Vagina (tissue), 2 donors: ENCODE data around the gene STIMATE. TPM values are rescaled to one million over a fixed set of nuclear protein-coding genes. Genes with fewer than 3 reads are reported as not detected.

Source experiments
- DNase-seq, 2 donors: peaks; one replicate each; pipeline ENCODE4 v3.0.0-alpha.2; 2017; ENCODE audit errors: extremely low spot score in 2 of 2
- H3K27ac ChIP-seq: fragments of 200-600 bp; sonication (generic); one replicate; pipeline ENCODE4 v1.5.1; 2019
- H3K27me3 ChIP-seq: fragments of 200-600 bp; sonication (generic); one replicate; pipeline ENCODE4 v1.5.1; 2019
- H3K36me3 ChIP-seq, 2 donors: fragments of 200-600 bp; sonication (generic); one replicate each; pipeline ENCODE4 v1.5.1; 2017 to 2019
- H3K4me1 ChIP-seq: fragments of 200-600 bp; sonication (generic); one replicate; pipeline ENCODE4 v1.5.1; 2019
- H3K4me3 ChIP-seq, 2 donors: fragments of 200-600 bp; sonication (generic); 1 replicate in 1 of 2; 2 replicates in 1 of 2; pipeline ENCODE4 v1.5.1; 2016 to 2019
- H3K9me3 ChIP-seq: fragments of 200-600 bp; sonication (generic); one replicate; pipeline ENCODE4 v1.5.1; 2019
- POLR2A ChIP-seq, 2 donors: fragments of 450-650 bp; IDR thresholded peaks; one replicate each; pipeline ENCODE4 v1.6.1; 2017; ENCODE audit warnings: antibody characterized with exemption in 2 of 2, mild to moderate bottlenecking in 2 of 2, moderate library complexity in 2 of 2
- POLR2AphosphoS5 ChIP-seq, 2 donors: sonication (generic); formaldehyde crosslinking; IDR thresholded peaks; one replicate each; pipeline ENCODE4 v1.9.0; 2017; ENCODE audit warnings: antibody characterized with exemption in 2 of 2, mild to moderate bottlenecking in 2 of 2, low read depth in 1 of 2; ENCODE audit not compliant: insufficient read depth in 1 of 2
- intact Hi-C: fragments of 100-400 bp; cut with DNase I; formaldehyde crosslinking; loops from one replicate; pipeline ENCODE4 v1.15.1; 2023
- total RNA-seq: library from RNA; depleted of rRNA; stranded (reverse); fragments of >200 nt; gene quantifications from one replicate; pipeline ENCODE4 v1.2.3, GENCODE V29; 2016
- TF ChIP-seq, protein P1 (sequence below), 3 experiments: fragments of 450-650 bp in 2 of 3; fragments of 200-600 bp in 1 of 3; sonication (generic) in 1 of 3; IDR thresholded peaks; one replicate each; pipeline ENCODE4 v1.5.1; 2017 to 2019; ENCODE audit warnings: antibody characterized with exemption in 3 of 3, mild to moderate bottlenecking in 2 of 3, moderate library complexity in 2 of 3

STIMATE gene
- total RNA-seq, 1 donor from 2014 or later, result 12.5 TPM

- H3K27ac ChIP-seq, result no peak overlapping the region
- no peaks in the 10 kb centered on the region for H3K4me1 ChIP-seq
- no peak for DNase-seq
- H3K36me3 ChIP-seq, result peaks cover 0 to 13% of the 10 kb centered on the region in 2 donors
- intact Hi-C loops, result no loop called here
- TF ChIP-seq, protein P1, sequence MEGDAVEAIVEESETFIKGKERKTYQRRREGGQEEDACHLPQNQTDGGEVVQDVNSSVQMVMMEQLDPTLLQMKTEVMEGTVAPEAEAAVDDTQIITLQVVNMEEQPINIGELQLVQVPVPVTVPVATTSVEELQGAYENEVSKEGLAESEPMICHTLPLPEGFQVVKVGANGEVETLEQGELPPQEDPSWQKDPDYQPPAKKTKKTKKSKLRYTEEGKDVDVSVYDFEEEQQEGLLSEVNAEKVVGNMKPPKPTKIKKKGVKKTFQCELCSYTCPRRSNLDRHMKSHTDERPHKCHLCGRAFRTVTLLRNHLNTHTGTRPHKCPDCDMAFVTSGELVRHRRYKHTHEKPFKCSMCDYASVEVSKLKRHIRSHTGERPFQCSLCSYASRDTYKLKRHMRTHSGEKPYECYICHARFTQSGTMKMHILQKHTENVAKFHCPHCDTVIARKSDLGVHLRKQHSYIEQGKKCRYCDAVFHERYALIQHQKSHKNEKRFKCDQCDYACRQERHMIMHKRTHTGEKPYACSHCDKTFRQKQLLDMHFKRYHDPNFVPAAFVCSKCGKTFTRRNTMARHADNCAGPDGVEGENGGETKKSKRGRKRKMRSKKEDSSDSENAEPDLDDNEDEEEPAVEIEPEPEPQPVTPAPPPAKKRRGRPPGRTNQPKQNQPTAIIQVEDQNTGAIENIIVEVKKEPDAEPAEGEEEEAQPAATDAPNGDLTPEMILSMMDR (IDR thresholded peaks at IDR 0.05), result no peak
- H3K9me3 ChIP-seq, result no peaks in the 10 kb centered on the region
- no peaks in the 10 kb centered on the region for H3K27me3 ChIP-seq
- H3K4me3 ChIP-seq, result no peak overlapping the region
These were observed 10.1 kb upstream of the STIMATE start for GRCh38 chr3:52907497-52907896.

DNA sequence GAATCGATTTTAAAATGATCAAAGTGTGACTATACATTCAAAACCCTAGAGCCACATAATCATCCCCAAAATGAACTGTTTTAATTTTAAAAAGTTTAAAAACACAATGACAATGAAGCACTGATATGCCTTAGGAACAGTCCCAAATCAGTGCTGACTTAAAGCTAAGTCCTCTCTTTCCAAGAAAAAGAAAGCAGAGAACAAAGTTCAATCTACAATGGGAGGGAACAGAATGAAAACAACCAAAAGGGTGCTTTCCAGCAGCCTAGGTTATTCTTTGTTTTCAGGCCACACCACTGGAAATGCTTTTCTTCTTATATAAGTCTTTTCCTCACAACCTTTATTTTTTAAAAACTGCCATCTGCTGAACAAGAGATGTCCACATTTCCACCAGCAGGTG lies 7.2 kb upstream of the STIMATE start:
- TF ChIP-seq, protein P1 (IDR thresholded peaks at IDR 0.05), result no peak
- peaks cover 0 to 13% of the 10 kb centered on the region in 2 donors for H3K36me3 ChIP-seq
- no peaks in the 10 kb centered on the region for H3K4me1 ChIP-seq
- H3K27me3 ChIP-seq, result no peaks in the 10 kb centered on the region
- intact Hi-C loops, result no loop called here
- no peak overlapping the region for H3K27ac ChIP-seq
- H3K4me3 ChIP-seq, result no peak overlapping the region
- H3K9me3 ChIP-seq, result no peaks in the 10 kb centered on the region
- no peak for DNase-seq

GRCh38 chr3:52904000-52904399 lies 6.7 kb upstream of the STIMATE start:
- no peak overlapping the region for H3K4me3 ChIP-seq
- no peak overlapping the region for H3K27ac ChIP-seq
- DNase-seq, result no peak
- no peaks in the 10 kb centered on the region for H3K9me3 ChIP-seq
- TF ChIP-seq POLR2A (IDR thresholded peaks at IDR 0.05) (no peak), POLR2AphosphoS5 (IDR thresholded peaks at IDR 0.05; ENCODE audit: insufficient read depth in 1 of 2, low read depth in 1 of 2) (no peak)
- TF ChIP-seq, protein P1 (IDR thresholded peaks at IDR 0.05), result no peak
- no peaks in the 10 kb centered on the region for H3K27me3 ChIP-seq
- intact Hi-C loops, result no loop called here
- H3K4me1 ChIP-seq, result no peaks in the 10 kb centered on the region
- H3K36me3 ChIP-seq, result peaks cover 0 to 13% of the 10 kb centered on the region in 2 donors

DNA sequence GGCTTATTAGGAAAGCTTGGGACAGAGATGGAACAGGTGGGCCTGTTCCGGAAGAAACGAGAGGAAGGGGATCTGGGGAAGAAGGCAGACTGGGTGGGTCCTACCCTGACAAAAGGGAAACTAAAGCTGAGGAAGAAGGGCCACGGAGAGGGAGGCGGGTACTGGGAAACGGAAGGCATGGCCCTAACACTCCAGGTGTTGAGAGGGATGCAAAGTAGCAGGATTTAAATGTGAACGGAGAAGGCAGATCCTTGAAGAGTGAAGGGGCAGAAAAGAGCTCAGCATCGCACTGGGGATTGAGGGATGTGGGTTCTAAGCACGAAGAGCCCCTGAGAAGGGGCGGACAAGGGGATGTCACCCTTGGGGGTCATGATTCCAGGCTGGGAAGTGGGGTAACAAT lies 735 bp downstream of the STIMATE start:
- Histone ChIP-seq H3K4me3 (peak overlapping the region; percentile 94 to 96), H3K36me3 (no peaks in the 10 kb centered on the region), H3K27me3 (no peaks in the 10 kb centered on the region), H3K9me3 (no peaks in the 10 kb centered on the region), H3K4me1 (peaks cover 58% of the 10 kb centered on the region), H3K27ac (peak overlapping the region; percentile 87)
- DNase-seq, result no peak
- intact Hi-C loops, result no loop called here
- TF ChIP-seq POLR2AphosphoS5 (IDR thresholded peaks at IDR 0.05; ENCODE audit: insufficient read depth in 1 of 2, low read depth in 1 of 2) (no peak), POLR2A (IDR thresholded peaks at IDR 0.05) (no peak)
- TF ChIP-seq, protein P1 (IDR thresholded peaks at IDR 0.05), result no peak

DNA sequence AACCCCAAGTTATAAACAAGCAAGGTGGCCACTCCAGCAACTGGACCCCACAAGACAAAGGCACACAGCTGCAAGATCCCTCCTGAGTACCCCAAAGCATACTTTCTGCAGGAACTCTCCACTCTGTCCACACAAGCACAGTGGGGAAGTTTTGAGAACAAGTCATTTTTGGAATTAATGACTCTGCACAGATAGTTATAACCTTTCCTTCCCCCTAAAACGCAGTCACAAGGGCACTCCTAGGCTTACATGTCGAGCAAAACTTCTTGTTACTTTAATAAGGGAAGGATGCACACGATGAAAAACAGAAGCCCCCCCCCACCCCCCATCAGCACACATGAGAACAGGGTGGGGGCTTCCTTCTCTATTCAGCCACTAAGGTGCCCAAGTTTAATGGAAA lies 1.2 kb downstream of the STIMATE start:
- Histone ChIP-seq H3K4me3 (peak overlapping the region; percentile 94 to 96), H3K27me3 (no peaks in the 10 kb centered on the region), H3K27ac (peak overlapping the region; percentile 87), H3K9me3 (no peaks in the 10 kb centered on the region), H3K36me3 (no peaks in the 10 kb centered on the region), H3K4me1 (peaks cover 63% of the 10 kb centered on the region)
- DNase-seq, result peak in 1 of 2 donors; percentile 40
- TF ChIP-seq, protein P1 (IDR thresholded peaks at IDR 0.05), result no peak
- TF ChIP-seq POLR2AphosphoS5 (IDR thresholded peaks at IDR 0.05; ENCODE audit: insufficient read depth in 1 of 2, low read depth in 1 of 2), result no peak
- TF ChIP-seq POLR2A (IDR thresholded peaks at IDR 0.05), result no peak
- intact Hi-C loops, result no loop called here
